Measurements from ENCODE around the gene BTBD6. TPM values are rescaled to one million over a fixed set of nuclear protein-coding genes. Genes with fewer than 3 reads are reported as not detected.

The BTBD6 gene
- total RNA-seq, 1 donor from 2014 or later = 167 TPM

DNA sequence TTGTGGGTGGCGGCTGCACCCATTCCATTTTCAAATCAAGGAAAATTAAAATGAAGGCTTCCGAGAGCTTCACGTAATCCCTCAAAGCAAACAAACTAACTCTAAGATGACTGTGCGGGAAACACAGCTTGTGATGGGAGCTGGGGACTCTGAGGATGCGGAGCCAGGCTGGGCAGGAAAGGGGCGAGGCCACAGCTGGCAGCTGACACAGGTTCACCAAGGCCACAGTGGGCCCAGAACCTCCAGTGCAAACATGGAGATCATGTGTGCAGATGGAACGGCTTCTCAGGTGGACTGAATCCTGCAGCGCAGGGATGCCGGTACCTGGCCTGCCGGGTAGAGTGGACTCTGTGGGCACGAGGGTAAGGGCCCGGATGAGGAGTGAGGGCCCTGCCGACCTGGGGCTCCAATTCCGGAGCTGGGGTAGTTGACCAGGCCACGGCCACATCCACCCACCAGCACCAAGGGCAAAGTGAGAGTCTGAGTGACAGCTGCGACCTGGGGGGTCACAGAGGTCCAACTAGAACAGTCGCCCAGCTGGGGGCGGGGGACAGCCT is 19.2 kb upstream of the BTBD6 start:
- peak; percentile 8 for DNase-seq (ENCODE audit: low read depth)

DNA sequence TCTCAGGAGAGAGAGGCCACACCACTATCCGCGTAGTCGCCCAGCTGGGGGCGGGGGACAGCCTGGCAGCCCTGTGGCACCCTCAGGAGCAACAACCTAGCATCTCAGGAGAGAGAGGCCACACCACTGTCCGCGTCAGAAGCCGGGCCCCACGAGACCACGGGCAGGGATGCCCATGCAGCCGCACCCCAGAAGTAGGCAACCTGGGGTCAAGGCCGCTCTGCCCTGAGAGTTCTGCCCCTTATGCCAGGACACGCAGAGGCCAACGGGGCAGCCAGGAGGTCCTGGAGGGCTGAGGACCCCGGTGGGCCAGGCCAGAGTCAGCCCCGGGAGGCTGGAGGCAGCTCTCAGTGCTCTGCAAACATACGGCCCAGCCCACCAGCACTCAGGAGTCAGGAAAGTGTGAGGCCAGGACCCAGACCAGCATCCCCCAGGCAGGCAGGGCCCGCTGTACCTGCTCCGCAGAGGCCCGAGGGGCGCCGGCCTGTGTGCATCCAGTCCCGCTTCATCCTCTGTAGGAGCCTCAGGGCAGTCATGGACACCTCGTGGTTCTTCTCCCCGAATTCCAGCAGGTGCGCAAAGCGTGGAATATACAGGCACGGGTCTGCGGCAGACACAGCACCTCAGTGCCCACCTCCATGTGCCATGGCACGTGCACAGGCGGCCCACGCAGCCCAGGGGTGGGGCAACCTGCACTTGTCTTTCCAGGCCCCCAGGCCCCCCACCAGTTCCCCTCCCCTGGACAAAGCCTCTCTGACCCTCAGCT is 7.3 kb upstream of the BTBD6 start:
- no peak for DNase-seq (ENCODE audit: low read depth)

DNA sequence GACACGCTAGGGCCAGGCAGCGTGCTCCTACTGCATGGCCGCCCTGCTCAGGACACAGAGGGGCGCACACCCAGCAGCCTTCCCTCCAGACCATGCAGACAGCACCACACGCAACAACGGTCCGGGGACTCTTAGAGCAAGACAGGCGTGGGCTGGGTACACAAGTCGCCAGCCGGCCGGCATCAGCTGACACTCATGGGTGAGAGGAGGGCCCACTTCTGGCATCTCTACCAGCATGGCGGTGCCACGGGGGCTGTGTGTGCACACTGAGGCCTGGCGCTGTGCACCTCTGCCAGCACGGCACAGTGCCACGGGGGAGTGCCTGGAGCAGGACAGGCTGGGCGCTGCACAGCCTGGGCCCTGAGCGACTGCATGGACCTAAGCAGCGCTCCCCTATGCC is 6.7 kb upstream of the BTBD6 start:
- no peak for DNase-seq (ENCODE audit: low read depth)

DNA sequence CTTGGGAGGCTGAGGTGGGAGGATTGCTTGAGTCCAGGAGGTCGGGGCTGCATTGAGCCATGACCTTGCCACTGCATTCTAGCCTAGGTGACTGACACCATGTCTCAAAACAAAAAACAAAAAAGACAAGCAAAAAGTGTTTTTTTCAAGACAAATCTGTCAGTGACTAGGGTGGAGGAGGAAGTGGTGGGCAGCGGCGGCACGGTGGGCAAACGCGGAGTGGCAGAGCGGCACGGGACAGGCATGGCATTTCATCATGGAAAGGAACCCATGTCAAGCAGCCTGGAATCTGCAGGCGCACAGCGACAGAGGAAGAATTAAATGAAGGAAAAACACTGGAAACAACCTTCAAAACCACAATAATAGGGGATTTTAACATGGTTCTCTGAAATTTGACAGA is 4.0 kb upstream of the BTBD6 start:
- DNase-seq (ENCODE audit: low read depth) = no peak

DNA sequence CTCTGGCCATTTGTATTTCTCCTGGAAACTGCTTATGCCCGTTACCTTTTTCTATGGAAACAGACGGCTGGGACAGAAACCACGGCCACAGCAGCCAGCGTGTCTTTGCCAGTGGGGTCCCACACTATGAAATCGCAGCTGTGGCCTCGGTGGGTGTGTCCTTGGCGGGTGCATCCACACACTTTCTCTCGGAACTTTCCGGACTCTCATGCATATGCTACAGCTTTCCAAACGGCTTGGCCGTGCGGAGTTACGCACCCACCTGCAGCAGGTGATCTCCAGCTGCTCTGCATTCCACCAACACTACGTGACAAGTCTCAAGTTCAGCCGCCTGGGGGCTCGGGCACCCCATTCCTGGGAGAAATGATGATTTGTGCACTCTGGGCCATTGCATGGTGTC is 1.3 kb upstream of the BTBD6 start:
- DNase-seq (ENCODE audit: low read depth) = no peak

DNA sequence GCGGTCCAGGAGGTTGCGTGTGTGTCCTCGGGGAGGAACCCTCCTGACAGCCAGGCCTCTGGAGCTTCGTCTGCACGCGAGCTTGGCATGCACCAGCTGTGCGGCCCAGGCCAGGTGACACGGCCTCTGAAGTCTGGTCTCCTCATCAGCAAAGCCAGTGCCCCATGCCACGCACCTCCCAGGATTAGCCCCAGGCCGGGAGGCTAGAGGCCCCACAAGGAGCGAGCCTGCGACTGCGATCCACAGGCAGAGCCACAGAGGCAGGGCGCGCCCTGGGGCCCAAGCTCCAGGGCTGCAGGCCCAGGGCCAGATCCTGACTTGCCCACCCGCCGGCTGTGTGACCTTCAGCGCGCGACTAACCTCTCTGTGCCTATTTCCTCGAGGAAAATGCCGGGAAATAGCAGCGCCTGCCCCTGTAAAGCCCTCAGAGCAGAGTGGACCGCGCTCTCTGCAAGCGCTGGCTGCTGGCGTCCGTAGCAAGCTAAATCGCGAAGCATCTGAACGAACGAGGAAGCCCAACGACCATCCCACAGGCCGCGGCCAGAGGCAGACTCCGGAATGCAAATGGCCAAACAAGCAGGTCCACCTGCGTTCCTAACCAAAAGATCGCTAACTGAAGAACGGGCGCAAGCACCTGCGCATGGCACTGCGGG is 492 bp upstream of the BTBD6 start:
- no peak for DNase-seq (ENCODE audit: low read depth)

DNA sequence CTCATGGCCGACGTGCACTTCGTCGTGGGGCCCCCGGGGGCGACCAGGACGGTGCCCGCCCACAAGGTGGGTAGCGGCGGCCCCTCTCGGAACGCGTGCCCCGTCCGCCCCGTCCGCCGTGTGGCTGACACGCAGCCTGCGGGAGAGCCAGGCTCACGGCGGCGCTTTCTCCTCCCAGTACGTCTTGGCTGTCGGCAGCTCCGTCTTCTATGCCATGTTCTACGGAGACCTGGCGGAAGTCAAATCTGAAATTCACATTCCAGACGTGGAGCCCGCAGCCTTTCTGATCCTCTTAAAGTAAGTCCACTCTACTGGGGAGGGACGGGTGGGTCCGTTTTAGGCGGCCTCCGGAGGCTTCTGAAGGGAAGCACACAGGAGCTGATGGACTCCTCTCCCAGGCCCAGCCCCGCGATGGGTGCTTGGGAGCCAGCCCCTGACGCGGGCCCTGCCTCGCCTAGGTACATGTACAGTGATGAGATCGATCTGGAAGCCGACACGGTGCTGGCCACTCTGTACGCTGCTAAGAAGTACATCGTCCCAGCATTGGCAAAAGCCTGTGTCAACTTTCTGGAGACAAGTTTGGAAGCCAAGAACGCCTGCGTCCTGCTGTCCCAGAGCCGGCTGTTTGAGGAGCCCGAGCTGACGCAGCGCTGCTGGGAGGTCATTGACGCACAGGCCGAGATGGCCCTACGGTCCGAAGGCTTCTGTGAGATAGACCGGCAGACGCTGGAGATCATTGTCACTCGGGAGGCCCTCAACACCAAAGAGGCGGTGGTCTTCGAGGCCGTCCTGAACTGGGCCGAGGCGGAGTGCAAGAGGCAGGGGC is 1.1 kb downstream of the BTBD6 start:
- DNase-seq (ENCODE audit: low read depth) = no peak

DNA sequence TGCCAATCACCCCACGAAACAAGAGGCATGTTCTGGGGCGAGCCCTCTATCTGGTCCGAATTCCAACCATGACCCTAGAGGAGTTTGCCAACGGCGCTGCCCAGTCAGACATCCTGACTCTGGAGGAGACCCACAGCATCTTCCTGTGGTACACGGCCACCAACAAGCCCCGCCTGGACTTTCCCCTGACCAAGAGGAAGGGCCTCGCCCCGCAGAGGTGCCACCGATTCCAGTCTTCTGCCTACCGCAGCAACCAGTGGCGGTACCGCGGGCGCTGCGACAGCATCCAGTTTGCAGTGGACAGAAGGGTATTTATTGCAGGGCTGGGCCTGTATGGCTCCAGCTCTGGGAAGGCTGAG is 1.7 kb downstream of the BTBD6 start:
- no peak for DNase-seq (ENCODE audit: low read depth)

DNA sequence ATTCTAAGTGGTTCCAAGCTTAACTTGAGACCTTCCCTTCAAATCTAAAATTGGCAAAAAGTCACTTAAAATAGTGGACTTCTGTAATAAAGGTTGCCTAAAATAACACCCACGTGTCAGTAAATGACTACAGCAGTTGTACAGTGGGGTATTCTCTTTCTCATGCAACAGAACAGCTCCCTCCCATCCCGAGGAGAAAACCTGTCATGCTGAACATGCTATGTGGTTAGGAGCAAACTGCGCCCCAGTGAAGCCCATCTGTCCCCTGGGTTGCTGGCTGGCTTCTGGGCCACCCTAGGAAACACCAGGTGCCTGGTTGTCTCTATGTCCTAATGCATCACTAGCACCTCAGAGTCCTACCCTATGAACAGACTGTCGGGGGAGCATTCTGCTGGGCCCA is 2.7 kb downstream of the BTBD6 start:
- peak; percentile 94 for DNase-seq (ENCODE audit: low read depth)

DNA sequence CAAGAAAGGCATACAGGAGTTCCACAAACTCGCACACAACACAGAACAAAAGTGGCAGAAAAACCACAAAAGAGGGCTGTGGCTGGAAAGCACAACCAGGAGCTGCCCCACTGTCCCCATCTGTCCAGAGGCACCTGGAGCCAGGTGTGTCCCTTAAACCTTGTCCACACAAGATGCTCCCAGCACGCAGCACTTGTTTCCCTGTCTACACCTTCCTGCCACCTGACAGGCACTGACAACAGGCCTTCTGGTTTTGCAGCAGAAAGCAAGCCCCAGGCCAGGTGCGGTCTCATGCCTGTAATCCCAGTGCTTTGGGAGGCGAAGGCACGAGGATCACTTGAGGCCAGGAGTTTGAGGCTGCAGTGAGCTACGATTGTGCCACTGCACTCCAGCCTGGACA is 3.6 kb downstream of the BTBD6 start:
- DNase-seq (ENCODE audit: low read depth) = no peak

DNA sequence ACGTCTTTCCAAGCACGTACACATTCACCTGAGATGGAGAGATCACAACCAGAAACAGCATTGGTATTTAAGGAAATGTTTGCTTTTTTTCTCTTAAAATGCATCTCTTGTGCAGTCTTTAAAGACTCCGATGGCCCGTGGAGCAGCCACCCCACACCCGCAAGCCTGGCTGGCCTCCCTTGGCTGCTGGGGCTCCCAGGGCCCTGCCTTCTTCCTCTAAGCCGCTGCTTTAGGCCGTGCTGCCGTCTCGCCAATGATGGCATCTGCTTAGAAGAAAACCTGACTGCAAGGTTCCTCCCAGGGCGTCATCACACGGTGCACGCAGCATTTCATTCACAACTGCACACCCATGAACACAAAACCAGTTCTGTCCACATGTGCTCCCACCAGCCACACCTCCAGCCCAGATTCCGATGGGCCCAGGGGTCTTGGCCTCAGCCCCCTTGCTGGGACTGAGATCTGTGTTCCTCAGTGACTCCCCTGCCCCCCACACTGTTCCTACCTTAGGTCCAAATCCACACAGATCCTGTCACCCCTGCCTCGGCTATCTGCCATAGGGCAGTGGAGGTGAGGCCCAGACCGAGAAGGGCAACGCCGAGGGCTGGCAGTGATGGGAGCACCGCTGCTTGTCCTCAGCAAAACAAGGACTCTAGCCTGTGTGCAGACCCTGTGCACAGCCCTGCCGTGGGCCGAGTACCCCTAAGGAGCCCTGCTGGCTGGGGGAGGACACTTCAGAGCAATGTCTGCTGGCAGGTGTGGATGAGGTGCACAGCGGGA is 4.4 kb downstream of the BTBD6 start:
- no peak for DNase-seq (ENCODE audit: low read depth)

DNA sequence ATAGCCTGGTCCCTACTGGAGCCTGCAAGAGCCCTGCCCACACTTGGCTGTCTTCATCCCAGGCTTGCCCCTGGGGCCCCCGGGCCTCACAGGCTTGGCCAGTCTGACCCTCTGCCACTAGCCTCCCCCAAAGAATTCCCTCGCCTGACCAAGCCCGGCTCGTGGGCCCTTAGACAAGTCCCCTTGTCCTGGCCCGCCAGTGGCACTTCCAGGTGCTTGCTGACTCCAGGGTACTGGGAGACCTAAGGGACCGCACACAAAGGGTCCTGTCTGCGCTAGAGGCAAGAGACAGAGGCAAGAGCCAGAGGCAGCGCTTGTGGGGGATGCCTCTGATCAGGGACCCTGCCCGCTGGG is 5.0 kb downstream of the BTBD6 start:
- DNase-seq (ENCODE audit: low read depth) = no peak

DNA sequence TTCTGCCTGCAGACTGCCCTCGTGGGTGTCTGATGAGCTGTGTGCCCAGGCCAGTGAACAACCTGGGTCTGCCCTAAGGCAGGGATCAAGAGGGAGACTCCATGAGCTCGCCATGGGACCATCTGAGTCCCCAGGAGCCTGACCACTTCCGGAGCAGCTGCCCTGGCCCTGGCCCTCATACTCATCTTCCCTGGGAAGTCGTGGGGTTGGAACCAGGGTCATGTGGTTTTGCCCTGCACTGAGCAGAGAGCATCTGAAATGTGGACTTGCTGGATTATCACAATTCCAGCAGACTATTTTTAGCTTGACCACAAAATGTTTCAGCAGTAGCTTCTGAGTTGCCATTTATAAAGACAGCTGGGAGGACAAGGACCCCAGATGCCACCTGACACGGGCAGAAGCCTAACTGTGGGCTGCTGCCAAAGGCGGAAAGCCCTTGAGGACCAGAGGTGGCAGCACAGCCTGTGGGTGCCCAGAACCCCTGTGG is 6.7 kb downstream of the BTBD6 start:
- DNase-seq (ENCODE audit: low read depth) = peak; percentile 99

DNA sequence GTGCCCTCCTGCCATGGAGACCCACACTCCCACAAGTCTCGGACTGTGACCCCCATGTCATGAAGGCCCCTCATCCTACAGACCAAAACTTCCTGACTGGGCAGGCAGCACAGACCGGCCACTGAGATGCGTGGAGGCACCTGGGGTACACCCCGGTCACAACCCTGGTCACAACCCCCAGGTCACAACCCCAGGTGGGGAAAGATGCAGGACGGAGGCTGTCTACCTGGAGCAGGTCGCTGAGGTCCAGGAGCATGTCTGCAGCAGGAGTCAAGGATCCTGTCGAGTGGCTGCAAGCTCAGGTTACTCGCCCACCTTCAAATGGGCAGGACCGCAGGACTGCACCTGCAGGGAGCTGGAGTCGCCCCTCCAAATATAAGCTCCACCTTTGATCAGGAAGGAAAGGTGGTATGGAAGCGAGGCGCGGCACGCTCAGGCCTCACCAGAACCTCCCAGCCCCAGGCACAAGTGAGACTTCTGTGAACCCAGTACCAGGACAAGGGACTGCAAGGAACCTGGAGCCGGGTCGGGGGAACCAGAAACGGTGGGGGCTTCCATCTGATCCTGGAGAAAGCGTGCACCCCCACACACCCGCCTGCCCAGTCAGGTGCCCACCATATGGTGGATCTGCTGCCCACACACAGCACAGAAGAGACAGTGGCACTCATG is 8.1 kb downstream of the BTBD6 start:
- no peak for DNase-seq (ENCODE audit: low read depth)

DNA sequence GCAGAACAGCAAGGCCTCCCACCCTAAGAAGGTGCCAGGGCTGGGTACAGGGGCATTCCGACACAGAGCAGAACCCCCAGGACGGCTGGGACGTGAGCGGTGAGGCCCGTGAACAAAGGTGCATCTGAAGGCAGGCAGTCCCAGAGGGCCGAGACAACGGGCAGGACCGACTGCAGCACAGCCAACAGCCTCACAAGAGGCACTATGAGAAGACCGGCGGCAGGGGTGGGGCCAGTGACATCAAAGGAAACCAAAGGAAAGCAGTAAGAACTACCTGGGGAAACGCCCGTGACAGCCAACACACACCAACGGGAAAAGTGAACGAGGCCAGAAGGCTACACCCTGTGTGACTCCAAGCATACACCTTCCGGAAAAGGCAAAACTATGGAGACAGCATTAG is 9.1 kb downstream of the BTBD6 start:
- no peak for DNase-seq (ENCODE audit: low read depth)

DNA sequence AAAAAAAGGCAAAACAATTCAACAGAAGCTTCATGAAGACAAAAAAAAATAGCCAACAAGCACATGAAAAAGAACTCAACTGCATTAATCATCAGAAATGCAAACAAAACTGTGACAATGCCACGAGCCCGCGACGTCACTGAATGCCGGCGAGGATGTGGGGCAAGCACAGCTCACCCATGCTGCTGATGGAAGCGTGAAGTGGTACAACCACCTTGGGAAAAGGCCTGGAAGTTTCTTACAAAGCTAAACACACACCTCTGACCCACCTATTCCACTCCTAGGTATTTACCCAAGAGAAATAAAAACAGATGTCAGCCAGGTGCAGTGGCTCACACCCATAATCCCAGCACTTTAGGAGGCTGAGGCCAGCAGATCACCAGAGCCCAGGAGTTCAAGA is 10.5 kb downstream of the BTBD6 start:
- no peak for DNase-seq (ENCODE audit: low read depth)

DNA sequence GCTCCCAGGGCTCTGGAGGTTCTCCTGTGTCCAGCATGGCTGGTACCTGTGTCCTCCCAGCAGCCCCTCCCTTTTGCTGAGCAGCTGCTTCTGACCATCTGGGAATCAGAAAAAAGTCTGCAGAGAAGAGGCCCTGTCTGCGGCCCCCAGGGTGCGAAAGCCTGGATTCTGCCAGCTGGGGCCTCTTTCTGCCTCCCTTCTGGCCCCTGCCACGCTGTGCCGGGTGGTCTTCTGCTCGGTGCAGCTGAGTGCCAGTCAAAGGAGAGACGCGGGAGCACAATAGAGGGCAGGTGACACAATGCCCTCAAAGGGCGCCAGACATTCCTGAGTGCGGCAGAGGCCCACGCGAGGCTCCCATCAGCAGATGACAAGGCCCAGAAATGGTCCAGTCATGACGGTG is 12.6 kb downstream of the BTBD6 start:
- no peak for DNase-seq (ENCODE audit: low read depth)

DNA sequence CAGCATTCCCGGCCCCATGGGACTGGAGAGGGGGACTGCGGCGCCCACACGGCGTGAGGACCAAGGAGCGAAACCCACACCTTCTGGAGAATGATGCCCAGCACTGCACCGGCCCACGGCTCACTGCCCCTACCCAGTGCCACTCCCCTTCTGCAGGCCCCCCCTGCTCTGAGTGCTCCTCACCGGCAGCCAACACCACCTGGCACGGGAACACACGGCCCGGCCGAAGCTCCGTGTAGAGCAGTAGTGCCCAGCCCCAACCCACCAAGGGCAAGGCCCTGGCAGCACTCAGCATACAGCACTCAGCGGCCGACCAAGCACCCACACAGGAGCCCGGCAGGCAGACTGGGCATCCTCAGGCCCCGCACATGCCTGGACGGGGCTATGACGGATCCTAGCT is 13.4 kb downstream of the BTBD6 start:
- DNase-seq (ENCODE audit: low read depth) = no peak

DNA sequence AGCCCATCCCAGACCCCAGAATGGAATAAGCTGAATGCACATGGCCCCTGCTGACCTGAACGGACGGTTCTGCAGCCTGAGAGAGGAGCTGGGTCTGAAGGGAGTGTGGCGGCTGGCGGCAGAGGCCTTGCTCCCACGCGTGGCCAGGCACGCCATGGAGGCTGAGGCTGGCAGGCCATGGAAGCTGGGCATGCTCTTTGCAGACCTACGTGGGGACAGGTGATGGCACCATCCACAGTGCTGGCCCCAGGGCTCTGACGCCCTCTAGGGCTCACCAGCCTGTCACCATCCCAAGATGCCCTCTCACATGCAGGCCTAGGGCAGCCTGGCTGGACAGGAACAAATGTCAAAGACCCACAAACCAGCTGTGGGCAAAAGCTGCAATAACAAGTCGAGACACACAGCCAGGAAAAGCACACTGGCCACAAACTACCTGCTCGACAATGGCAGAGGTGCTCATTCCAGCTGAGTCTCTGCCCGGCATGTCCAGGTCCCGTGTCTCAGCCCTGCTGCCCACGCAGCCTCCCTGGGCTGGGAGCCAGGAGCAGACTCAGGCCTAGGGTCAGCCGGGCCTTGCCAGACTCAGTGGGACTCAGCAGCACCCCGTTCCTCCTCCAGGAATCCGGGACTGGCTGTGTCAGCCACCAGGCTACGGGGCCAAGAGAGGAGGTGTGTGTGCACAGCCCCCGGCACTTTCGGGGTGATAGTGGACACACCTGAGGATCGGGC is 19.7 kb downstream of the BTBD6 start:
- peak; percentile 80 for DNase-seq (ENCODE audit: low read depth)
